H1 (cell line): ENCODE measurements around the gene RFNG. TPM values are rescaled to one million over a fixed set of nuclear protein-coding genes. Genes with fewer than 3 reads are reported as not detected.

Source experiments
- ASH2L ChIP-seq: fragments of 200-600, 300-600 bp; sonication (generic); IDR thresholded peaks from one replicate; pipeline ENCODE4 v1.7.1; 2017; ENCODE audit warnings: low read length
- RAD21 ChIP-seq, 2 experiments: IDR thresholded peaks in 1 of 2; conservative IDR thresholded peaks in 1 of 2; 2 replicates each; pipeline ENCODE4 v1.6.1; 2011; ENCODE audit warnings: low read depth in 2 of 2, low read length in 2 of 2, improper control_type of control experiment in 1 of 2, inconsistent platforms in 1 of 2, mild to moderate bottlenecking in 1 of 2, moderate library complexity in 1 of 2
- RFX5 ChIP-seq: IDR thresholded peaks from 2 replicates; pipeline ENCODE4 v1.6.1; 2011; ENCODE audit warnings: low read depth, low read length, improper control_type of control experiment, borderline replicate concordance
- polyA plus RNA-seq, 7 experiments: library from polyadenylated mRNA; depleted of rRNA in 3 of 7; stranded (reverse) in 5 of 7; unstranded in 2 of 7; fragments of >200 nt in 5 of 7; fragments of 200-250 nt in 2 of 7; gene quantifications; 1 replicate in 5 of 7; 2 replicates in 1 of 7; 4 replicates in 1 of 7; pipeline versions ENCODE4 v1.2.1 to v1.2.3, GENCODE V29; 2011 to 2013; ENCODE audit warnings: missing spikeins in 2 of 7, mixed read lengths in 2 of 7
- total RNA-seq: library from RNA; stranded (reverse); fragmentation: NEBNext Ultra II Directional; extraction: Animal tissue kit (Norgen Biotek cat#: 25700); gene quantifications from 2 replicates; pipeline ENCODE4 v1.2.1, GENCODE V29; 2021

The RFNG gene
- total and polyA plus RNA-seq, 2 of the 8 experiments (the other 6 are each of a cell fraction or from before 2014, with no cell fraction given): 26.7 to 28.4 TPM

DNA sequence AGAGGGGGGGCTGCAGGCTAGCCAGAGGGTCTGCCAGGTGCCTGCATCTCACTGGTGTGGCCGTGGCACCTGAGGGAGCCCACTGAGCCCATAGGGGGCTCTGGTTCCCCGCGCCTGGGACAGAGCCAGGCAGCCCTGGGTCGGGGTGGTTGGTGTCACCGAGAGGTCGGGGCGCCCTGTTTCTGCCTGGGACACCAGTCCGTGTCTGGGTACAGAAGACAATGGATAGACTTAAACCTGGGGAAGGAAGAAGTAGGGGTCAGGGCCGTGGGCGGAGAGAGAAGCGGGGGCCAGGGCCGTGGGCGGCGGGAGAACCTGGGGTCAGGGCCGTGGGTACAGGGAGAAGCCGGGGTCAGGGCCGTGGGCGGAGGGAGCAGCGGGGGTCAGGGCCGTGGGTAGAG lies 3.0 kb downstream of the RFNG start (continued):
- TF ChIP-seq RAD21 (IDR thresholded peaks at IDR 0.05 in 1 of 2, conservative IDR thresholded peaks at IDR 0.05 in 1 of 2; ENCODE audit: low read depth in 2 of 2, low read length in 2 of 2): no peak
- no peak for TF ChIP-seq RFX5
- no peak for TF ChIP-seq ASH2L
